ENCODE data around the gene FHIT. TPM values are rescaled to one million over a fixed set of nuclear protein-coding genes. Genes with fewer than 3 reads are reported as not detected.

FHIT gene
- total and polyA plus RNA-seq, 2 of the 4 experiments (the other 2 are of a cell fraction) = 0.07 TPM; not detected in 1

GRCh38 chr3:60633644-60634043, 617.6 kb downstream of the FHIT start:
- H2AK5ac ChIP-seq (ENCODE audit: low read depth, low read length) = no peak overlapping the region
- H4K91ac ChIP-seq (ENCODE audit: insufficient read depth, low read depth, low read length) = no peak overlapping the region
- H3K36me3 ChIP-seq (ENCODE audit: control insufficient read depth, insufficient read depth, low read length) = no peaks in the 10 kb centered on the region
- in situ Hi-C loops (cut with MboI; ENCODE audit: low sequenced_read_pairs) (no loop called here), intact Hi-C loops (cut with micrococcal nuclease) (no loop called here), dilution Hi-C loops (cut with HindIII; ENCODE audit: low sequenced_read_pairs, unreplicated experiment) (no loop called here)
- no peak overlapping the region for H3K9ac ChIP-seq (ENCODE audit: low read depth, low read length)
- H3K56ac ChIP-seq (ENCODE audit: extremely low read depth, insufficient read depth, low read length) = no peak overlapping the region
- H3K4me2 ChIP-seq (ENCODE audit: low read depth, low read length) = no peak overlapping the region
- BruUV-seq (replicated peaks) = no TSS peak
- H2AFZ ChIP-seq (replicated peaks; ENCODE audit: low read length, poor library complexity) = no peak overlapping the region
- no peak overlapping the region for H3K14ac ChIP-seq (replicated peaks; ENCODE audit: low read depth, low read length)
- no peaks in the 10 kb centered on the region for H3K4me1 ChIP-seq (ENCODE audit: control insufficient read depth, insufficient read depth, low read length)
- 68% methylated on average over 6 of the region's 9 CpGs; no CpG with 5 or more reads in 1 of the 2 experiments for WGBS, 2 experiments (ENCODE audit: extremely low coverage in 2 of 2, insufficient read length in 1 of 2)
- ChIA-PET CTCF (no interaction called here), POLR2A (ENCODE audit: unreplicated experiment) (no interaction called here)
- H4K5ac ChIP-seq (ENCODE audit: low read depth, low read length) = no peak overlapping the region
- H3K18ac ChIP-seq (ENCODE audit: low read depth, low read length) = no peak overlapping the region
- no peak overlapping the region for H3K4me3 ChIP-seq (ENCODE audit: insufficient read depth, low read depth, low read length)
- no peak overlapping the region for H2AK9ac ChIP-seq (replicated peaks; ENCODE audit: low read depth, low read length, poor library complexity)
- H4K8ac ChIP-seq (ENCODE audit: low read depth in 2 of 2, low read length in 2 of 2) = no peak overlapping the region
- no peak overlapping the region for H2BK120ac ChIP-seq (ENCODE audit: low read depth, low read length)
- no peak for ATAC-seq (ENCODE audit: low read depth)
- H2BK15ac ChIP-seq (ENCODE audit: low read depth, low read length) = no peak overlapping the region
- DNase-seq = no peak
- H3K23ac ChIP-seq (ENCODE audit: low read depth, low read length) = no peak overlapping the region
- TF ChIP-seq CEBPB (IDR thresholded peaks at IDR 0.05; ENCODE audit: low read depth, low read length) (no peak), BHLHE40 (IDR thresholded peaks at IDR 0.05; ENCODE audit: low read depth, low read length) (no peak), POLR2A (IDR thresholded peaks at IDR 0.05; ENCODE audit: low read depth, low read length) (no peak), MAFK (IDR thresholded peaks at IDR 0.05; ENCODE audit: low read depth, low read length) (no peak), MAZ (IDR thresholded peaks at IDR 0.05; ENCODE audit: borderline replicate concordance, low read depth, low read length) (no peak), CHD1 (IDR thresholded peaks at IDR 0.05; ENCODE audit: low read depth, low read length) (no peak), MXI1 (IDR thresholded peaks at IDR 0.05; ENCODE audit: borderline replicate concordance, low read depth, low read length) (no peak), SMC3 (IDR thresholded peaks at IDR 0.05; ENCODE audit: low read depth, low read length) (no peak), NFE2L2 (IDR thresholded peaks at IDR 0.05; ENCODE audit: low read depth, low read length) (no peak), FOS (IDR thresholded peaks at IDR 0.05; ENCODE audit: low read depth, low read length) (no peak), RCOR1 (IDR thresholded peaks at IDR 0.05; ENCODE audit: insufficient replicate concordance, low read length) (no peak), RAD21 (IDR thresholded peaks at IDR 0.05; ENCODE audit: low read length) (no peak)
- TF ChIP-seq, protein P1, sequence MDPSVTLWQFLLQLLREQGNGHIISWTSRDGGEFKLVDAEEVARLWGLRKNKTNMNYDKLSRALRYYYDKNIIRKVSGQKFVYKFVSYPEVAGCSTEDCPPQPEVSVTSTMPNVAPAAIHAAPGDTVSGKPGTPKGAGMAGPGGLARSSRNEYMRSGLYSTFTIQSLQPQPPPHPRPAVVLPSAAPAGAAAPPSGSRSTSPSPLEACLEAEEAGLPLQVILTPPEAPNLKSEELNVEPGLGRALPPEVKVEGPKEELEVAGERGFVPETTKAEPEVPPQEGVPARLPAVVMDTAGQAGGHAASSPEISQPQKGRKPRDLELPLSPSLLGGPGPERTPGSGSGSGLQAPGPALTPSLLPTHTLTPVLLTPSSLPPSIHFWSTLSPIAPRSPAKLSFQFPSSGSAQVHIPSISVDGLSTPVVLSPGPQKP (IDR thresholded peaks at IDR 0.05; ENCODE audit: borderline replicate concordance, low read depth, low read length) = no peak
- TF ChIP-seq, protein P2, sequence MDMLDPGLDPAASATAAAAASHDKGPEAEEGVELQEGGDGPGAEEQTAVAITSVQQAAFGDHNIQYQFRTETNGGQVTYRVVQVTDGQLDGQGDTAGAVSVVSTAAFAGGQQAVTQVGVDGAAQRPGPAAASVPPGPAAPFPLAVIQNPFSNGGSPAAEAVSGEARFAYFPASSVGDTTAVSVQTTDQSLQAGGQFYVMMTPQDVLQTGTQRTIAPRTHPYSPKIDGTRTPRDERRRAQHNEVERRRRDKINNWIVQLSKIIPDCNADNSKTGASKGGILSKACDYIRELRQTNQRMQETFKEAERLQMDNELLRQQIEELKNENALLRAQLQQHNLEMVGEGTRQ (IDR thresholded peaks at IDR 0.05; ENCODE audit: low read depth, low read length) = no peak
- no peak overlapping the region for H2BK20ac ChIP-seq (ENCODE audit: low read depth, low read length)
- no peaks in the 10 kb centered on the region for H3K79me1 ChIP-seq (ENCODE audit: low read depth in 1 of 2, low read length in 2 of 2)
- H2BK5ac ChIP-seq (ENCODE audit: low read depth, low read length, poor library complexity, severe bottlenecking) = no peak overlapping the region
- H3K4ac ChIP-seq (ENCODE audit: low read depth, low read length) = no peak overlapping the region
- no peak overlapping the region for H3K27ac ChIP-seq (ENCODE audit: insufficient read depth, low read length)
- H3K27me3 ChIP-seq (ENCODE audit: control insufficient read depth, insufficient read depth, low read length) = no peaks in the 10 kb centered on the region
- no peaks in the 10 kb centered on the region for H4K20me1 ChIP-seq (ENCODE audit: insufficient read depth, low read length)
- no peaks in the 10 kb centered on the region for H3K9me1 ChIP-seq (ENCODE audit: insufficient read depth, low read length)
- no peaks in the 10 kb centered on the region for H3K9me3 ChIP-seq (ENCODE audit: control insufficient read depth, insufficient read depth, low read length)
